ENCODE results near the gene ROBO1.
A peak's percentile ranks its signal among the peaks of the same experiment; 100 is the strongest.

Gene ROBO1

DNA sequence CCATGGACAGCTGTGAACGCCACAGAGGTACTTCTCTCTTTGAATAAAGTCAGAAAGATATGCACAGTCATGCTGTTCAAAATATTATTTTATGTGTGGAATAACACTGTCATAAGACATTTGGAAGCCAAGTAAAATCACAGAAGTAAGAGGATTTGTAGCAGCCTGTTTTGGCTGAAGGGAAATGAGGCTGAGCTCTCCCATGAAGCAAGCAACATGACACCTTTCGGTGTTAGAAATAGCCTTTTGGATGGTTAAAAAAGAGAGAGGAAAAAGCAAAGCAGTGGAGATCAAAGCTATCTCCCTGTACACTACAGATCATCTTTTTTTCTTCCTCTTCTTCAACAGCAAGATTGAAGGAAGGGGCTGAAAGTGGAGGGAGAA is 755.3 kb downstream of the ROBO1 start:
- DNase-seq (ENCODE audit: low spot score), result no peak

DNA sequence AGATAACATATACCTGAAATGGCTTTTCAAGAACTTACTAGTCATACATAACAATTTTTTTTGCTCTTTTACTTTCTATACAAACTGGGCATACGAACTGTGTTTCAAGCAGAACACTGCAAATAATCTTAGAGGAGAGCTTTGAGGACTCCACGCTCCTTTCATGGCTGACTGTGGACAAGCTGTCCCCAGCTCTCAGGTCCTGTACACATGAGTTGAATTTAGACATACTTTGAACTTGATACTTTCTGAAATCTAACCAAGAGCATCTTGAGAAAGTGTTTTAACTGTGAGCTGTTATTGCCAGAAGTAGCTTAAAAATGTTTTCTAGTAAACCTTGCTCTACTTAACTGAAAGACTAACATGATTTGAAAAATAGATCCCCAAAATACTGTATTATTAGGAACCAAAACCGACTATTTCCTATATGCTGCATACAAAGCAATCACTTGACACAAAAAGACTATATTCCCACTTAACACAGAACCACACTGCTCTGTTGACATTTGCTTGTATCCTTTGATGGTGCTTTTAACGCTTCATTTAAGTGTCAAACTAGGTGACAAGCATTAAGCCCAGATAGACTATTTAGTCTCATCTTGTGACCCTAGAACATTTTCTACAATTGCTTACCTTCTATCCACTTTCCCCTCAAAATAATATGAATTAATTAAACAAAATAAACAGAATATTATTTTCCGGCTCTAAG is 755.8 kb downstream of the ROBO1 start:
- DNase-seq (ENCODE audit: low spot score), result no peak

DNA sequence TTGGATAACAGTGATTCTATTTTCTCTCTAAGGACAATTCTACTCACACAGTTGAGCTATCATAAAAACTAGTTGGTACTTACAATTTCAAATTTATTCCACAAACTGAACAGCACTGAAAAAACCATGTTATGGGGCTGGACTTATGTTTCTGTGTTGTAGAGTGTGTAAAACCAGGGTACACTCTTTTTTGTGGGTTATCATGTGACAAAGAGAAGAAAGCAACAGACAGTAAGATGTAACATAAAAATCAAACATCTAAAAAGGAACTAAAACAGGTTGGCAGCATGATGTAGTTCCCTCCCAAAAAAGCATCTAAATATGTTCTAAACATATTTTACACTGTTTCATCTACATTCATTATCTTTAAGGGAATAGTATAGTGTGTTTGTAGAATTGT is 757.9 kb downstream of the ROBO1 start:
- DNase-seq (ENCODE audit: low spot score), result no peak

DNA sequence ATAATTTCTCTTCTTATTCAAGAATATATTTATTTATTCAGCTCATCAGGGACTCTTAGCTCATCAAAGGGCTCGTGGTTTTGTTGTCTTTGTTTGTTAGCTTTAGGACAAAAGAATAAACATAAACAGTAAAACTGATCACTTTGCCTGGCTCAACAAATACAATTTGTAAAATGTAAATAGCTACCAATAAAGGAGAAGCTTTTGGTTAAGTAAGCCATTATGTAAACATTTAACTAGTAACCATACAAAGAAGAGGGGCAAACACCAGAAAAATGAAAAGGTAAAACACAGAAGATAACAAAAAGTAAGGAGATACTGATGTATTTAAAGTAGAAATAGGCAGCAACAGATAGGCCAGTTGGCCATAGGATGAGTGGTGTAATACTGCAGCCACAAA is 761.7 kb downstream of the ROBO1 start:
- DNase-seq (ENCODE audit: low spot score), result no peak

- DNase-seq (ENCODE audit: low spot score), result no peak
Measured at GRCh38 chr3:79005084-79005483, 762.7 kb downstream of the ROBO1 start.

DNA sequence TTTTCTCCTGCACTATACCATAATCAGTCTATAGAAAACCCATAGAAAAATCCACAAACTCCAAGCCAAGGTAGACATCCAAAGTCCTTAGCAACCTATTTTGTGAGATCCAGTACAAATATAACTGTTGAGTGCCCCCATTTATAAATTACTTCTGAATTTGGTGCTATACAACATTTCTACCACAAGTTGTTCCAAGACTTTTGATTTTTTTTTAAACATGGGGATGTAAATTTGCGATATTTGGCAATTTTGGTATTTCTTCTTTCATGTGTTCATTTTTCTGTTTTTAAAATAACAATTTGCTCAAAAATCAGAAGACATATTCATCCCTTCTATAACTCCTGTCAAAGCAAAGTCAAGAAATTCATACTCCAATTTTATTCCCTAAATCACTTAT is 763.8 kb downstream of the ROBO1 start:
- DNase-seq (ENCODE audit: low spot score), result no peak

- no peak for DNase-seq (ENCODE audit: low spot score)
Measured at GRCh38 chr3:79002465-79003372, 765.1 kb downstream of the ROBO1 start.

DNA sequence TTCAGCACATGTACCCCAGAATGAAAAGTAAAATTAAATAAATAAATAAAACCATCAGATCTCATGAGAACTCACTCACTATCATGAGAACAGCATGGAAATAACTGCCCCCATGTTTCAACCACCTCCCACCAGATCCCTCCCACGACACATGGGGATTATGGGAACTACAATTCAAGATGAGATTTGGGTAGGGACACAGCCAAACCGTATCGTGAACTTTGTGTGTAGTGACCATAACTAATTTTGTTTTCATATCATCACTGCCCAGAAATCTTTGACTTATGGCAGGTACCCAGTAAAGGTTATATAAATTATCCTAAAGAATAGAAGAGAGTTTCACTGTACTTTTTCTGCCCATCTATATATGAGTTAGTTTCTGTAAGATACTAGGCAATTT is 766.5 kb downstream of the ROBO1 start:
- DNase-seq (ENCODE audit: low spot score), result no peak

DNA sequence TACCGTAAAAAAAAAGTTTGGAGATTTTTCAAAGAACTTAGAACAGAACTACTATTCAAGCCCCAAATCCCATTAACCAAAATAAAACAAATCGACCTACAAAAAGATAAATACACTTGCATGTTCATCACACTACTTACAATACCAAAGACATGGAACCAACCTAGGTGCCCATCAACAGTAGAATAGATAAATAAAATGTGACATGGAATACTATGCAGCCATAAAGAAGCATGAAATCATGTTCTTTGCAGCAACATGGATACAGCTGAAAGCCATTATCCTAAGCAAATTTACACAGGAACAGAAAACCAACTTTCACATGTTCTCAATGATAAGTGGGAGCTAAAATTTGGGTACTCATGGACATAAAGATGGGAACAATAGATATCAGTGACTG is 768.7 kb downstream of the ROBO1 start:
- DNase-seq (ENCODE audit: low spot score), result no peak

- no peak for DNase-seq (ENCODE audit: low spot score)
Measured at GRCh38 chr3:78995087-78995486, 772.7 kb downstream of the ROBO1 start.

GRCh38 chr3:78994174-78995027 is 773.4 kb downstream of the ROBO1 start:
- DNase-seq (ENCODE audit: low spot score), result no peak

- DNase-seq (ENCODE audit: low spot score), result no peak
Measured at GRCh38 chr3:78993375-78993774, 774.4 kb downstream of the ROBO1 start.

DNA sequence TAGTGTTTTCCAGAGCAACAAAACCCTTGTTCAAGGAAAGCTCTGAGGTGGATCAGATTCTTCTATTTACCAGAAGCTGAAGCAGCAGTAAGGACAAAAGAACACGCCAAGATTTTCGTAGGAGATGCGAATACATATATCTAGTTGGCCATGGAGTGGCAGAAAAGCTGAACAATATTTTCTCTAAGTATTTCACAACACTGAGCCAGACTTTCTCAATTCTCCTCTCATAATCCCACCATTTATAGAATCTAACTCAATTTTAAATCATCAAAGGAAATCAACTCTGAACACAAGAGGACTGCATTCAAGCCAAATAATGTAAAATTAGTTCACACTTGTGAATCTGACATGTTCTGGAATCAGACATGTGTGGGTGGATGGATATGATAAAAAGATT is 775.0 kb downstream of the ROBO1 start:
- no peak for DNase-seq (ENCODE audit: low spot score)

GRCh38 chr3:78992400-78992799 is 775.4 kb downstream of the ROBO1 start:
- DNase-seq (ENCODE audit: low spot score), result no peak

- no peak for DNase-seq (ENCODE audit: low spot score)
Measured at GRCh38 chr3:78991656-78992055, 776.1 kb downstream of the ROBO1 start.

- DNase-seq (ENCODE audit: low spot score), result no peak
Measured at GRCh38 chr3:78990156-78990555, 777.6 kb downstream of the ROBO1 start.

- no peak for DNase-seq (ENCODE audit: low spot score)
Measured at GRCh38 chr3:78988324-78988723, 779.5 kb downstream of the ROBO1 start.

DNA sequence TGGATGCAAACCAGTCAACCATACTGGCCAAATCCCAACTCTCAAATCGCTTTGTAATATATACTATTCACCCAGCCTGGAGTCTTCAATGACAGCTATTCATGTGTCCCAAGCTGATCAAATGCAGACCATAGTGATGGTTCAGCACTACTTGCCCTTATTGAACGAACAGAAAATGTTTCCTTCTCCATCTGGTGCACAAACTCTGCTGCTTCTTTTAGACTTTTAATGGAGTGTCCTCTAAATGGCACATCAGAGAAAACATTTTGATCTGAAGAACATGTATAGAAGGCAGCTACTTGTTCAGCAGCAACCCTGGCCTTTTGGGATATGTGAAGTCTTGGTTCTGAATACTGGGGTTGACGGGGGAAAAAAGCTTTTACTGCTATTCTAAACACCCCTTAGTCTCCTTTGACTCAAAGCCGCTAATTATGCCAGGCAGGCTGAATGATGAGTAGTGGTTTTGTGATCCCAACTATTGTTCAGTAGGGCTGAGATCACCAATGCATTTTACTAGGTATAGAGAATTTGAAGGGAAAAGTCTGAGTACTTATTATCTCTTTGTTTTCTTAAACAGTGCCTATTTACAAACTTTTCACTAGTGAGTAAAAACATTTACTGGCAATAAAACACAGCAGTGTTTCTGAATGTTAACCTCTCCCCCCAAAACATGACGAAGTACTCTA is 781.2 kb downstream of the ROBO1 start:
- no peak for DNase-seq (ENCODE audit: low spot score)

GRCh38 chr3:78985981-78986380 is 781.8 kb downstream of the ROBO1 start:
- no peak for DNase-seq (ENCODE audit: low spot score)

GRCh38 chr3:78979028-78979427 is 788.8 kb downstream of the ROBO1 start:
- DNase-seq (ENCODE audit: low spot score), result no peak

DNA sequence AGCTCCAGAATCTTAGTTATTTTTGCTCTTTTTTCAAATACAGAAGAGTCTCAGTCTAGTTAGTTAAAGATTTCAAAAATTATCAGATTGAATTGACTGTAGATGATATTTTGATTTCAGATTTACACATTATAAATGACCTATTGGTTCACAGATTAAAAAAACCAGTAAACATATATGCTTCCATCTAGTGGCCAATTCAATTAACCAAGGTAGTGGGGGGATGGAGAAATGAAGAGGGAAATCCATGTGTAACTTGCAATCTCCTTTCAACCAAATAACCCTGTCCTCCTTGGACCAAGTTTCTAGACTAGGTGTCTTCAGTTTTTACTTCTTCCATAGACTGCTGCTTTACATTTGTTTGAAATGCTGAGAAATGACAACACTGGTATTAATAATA is 789.8 kb downstream of the ROBO1 start:
- DNase-seq (ENCODE audit: low spot score), result peak; percentile 30

DNA sequence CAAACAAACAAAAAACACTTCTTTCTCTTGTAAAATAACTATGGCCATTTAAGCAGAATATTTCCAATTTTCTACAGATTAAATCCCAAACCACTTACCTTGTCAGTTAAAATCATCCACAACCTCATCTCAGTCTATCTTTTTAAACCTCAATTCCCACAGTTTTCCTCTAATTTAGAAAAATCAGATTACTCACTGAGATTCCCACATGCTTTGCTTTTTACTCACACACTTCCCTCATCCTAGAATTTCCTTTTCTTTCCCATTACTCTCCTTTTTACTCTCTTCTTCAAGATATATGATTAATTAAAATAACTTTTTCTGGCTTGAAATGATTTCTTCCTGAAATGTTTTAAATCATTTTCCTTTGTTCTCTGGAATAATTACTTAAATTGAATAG is 790.7 kb downstream of the ROBO1 start:
- DNase-seq (ENCODE audit: low spot score), result no peak

Measured in kidney capillary endothelial cell (primary cell).